K562 (cell line): ENCODE results near the gene VWA2. TPM values are rescaled to one million over a fixed set of nuclear protein-coding genes. Genes with fewer than 3 reads are reported as not detected.

ENCODE experiments used
- ATAC-seq: fragments of 200-7000 bp; cut with Tn5 transposase; 3 replicates; pipeline ENCODE4 v1.9.1; 2020; ENCODE audit warnings: moderate library complexity
- BruUV-seq: library from RNA; stranded (reverse); fragments of 400-500 nt; replicated peaks from 2 replicates; lab custom pipeline; 2021; lab: Mats Ljungman, UMichigan
- CTCF ChIA-PET: fragments of 300-600 bp; formaldehyde crosslinking; extraction: SDS; loops from one replicate; lab custom pipeline; 2021; ENCODE audit warnings: low intra/inter-chr PET ratio; lab: Yijun Ruan, JAX
- POLR2A ChIA-PET: fragments of 300-600, 350-650 bp; sonication (Branson Sonifier 250); formaldehyde crosslinking; extraction: SDS; loops from one replicate; lab custom pipeline; 2021; ENCODE audit warnings: antibody characterized with exemption, inconsistent platforms; lab: Yijun Ruan, JAX
- DNase-seq, 4 experiments: peaks; one replicate each; pipeline versions ENCODE4 v3.0.0 to v3.0.0-alpha.2; 2011 to 2018; ENCODE audit warnings: low spot score in 3 of 4, mixed read lengths in 3 of 4; ENCODE audit errors: extremely low read depth in 1 of 4
- FAIRE-seq: peaks from 2 replicates; lab custom pipeline; 2011; peaks lifted over from hg19 to GRCh38; lab: Jason Lieb, UNC
- H2AFZ ChIP-seq: 2 replicates; pipeline ENCODE4 v1.6.0; 2011; ENCODE audit warnings: low read depth, low read length, control low read depth, inconsistent platforms
- H3K27ac ChIP-seq: fragments of 200-600 bp; 3 replicates; pipeline ENCODE4 v1.8.0; 2011; ENCODE audit warnings: low read depth, mild to moderate bottlenecking, control low read depth, inconsistent platforms, low read length, moderate library complexity, mixed read lengths; ENCODE audit errors: extremely low read depth
- H3K27me3 ChIP-seq, 2 experiments: fragments of 300-600 bp in 1 of 2; 2 replicates in 1 of 2; 3 replicates in 1 of 2; pipeline versions ENCODE4 v1.6.0 to v1.8.0; 2011; ENCODE audit warnings: inconsistent platforms in 2 of 2, low read length in 2 of 2, mild to moderate bottlenecking in 1 of 2, mixed read lengths in 1 of 2, moderate library complexity in 1 of 2; ENCODE audit not compliant: control insufficient read depth in 2 of 2, insufficient read depth in 2 of 2
- H3K36me3 ChIP-seq: fragments of 300-600 bp; 3 replicates; pipeline ENCODE4 v1.8.0; 2011; ENCODE audit warnings: mild to moderate bottlenecking, low read length, inconsistent platforms; ENCODE audit not compliant: control insufficient read depth, insufficient read depth
- H3K4me1 ChIP-seq, 2 experiments: fragments of 200-600 bp in 1 of 2; replicated peaks in 1 of 2; 2 replicates in 1 of 2; 3 replicates in 1 of 2; pipeline versions ENCODE4 v1.5.1 to v1.8.0; 2011; ENCODE audit warnings: inconsistent platforms in 2 of 2, low read length in 2 of 2, mild to moderate bottlenecking in 1 of 2, mixed read lengths in 1 of 2, moderate library complexity in 1 of 2; ENCODE audit not compliant: control insufficient read depth in 2 of 2, insufficient read depth in 2 of 2
- H3K4me2 ChIP-seq: 2 replicates; pipeline ENCODE4 v1.6.1; 2011; ENCODE audit warnings: low read length, control low read depth, inconsistent platforms, mixed read lengths; ENCODE audit not compliant: insufficient read depth
- H3K4me3 ChIP-seq: fragments of 200-600 bp; sonication (generic), shearing (Covaris generic); 2 replicates; pipeline ENCODE4 v1.5.1; 2016; ENCODE audit warnings: control low read depth, inconsistent platforms
- H3K79me2 ChIP-seq: fragments of 200-600 bp; 3 replicates; pipeline ENCODE4 v1.8.0; 2011; ENCODE audit warnings: low read length, inconsistent platforms; ENCODE audit not compliant: control insufficient read depth, insufficient read depth
- H3K9ac ChIP-seq, 2 experiments: 2 replicates each; pipeline versions ENCODE4 v1.6.0 to v1.6.1; 2011; ENCODE audit warnings: low read depth in 2 of 2, low read length in 2 of 2, control low read depth in 1 of 2, inconsistent platforms in 1 of 2, mild to moderate bottlenecking in 1 of 2, mixed read lengths in 1 of 2; ENCODE audit not compliant: insufficient read depth in 1 of 2
- H3K9me1 ChIP-seq: one replicate; pipeline ENCODE4 v1.6.0; 2011; ENCODE audit warnings: inconsistent platforms, mild to moderate bottlenecking, low read length, moderate library complexity; ENCODE audit not compliant: control insufficient read depth, insufficient read depth
- H3K9me3 ChIP-seq: replicated peaks from 2 replicates; pipeline ENCODE4 v1.5.1; 2011; ENCODE audit warnings: low read depth, low read length, inconsistent platforms; ENCODE audit not compliant: control insufficient read depth, insufficient read depth
- H4K20me1 ChIP-seq: replicated peaks from 2 replicates; pipeline ENCODE4 v1.6.1; 2011; ENCODE audit warnings: low read length, inconsistent platforms, mixed read lengths; ENCODE audit not compliant: control insufficient read depth, insufficient read depth
- FOXA3 ChIP-seq, 2 experiments: fragments of 450-650 bp in 1 of 2; sonication (generic) in 1 of 2; formaldehyde crosslinking; IDR thresholded peaks in 1 of 2; conservative IDR thresholded peaks in 1 of 2; 2 replicates each; pipeline versions ENCODE4 v1.4.0 to v1.8.0; 2020 to 2022; ENCODE audit warnings: mild to moderate bottlenecking in 2 of 2, missing genetic modification reagents in 1 of 2
- FOXP1 ChIP-seq: sonication (generic); formaldehyde crosslinking; IDR thresholded peaks from 2 replicates; pipeline ENCODE4 v1.8.0; 2022; ENCODE audit warnings: mild to moderate bottlenecking, missing genetic modification reagents
- HIVEP1 ChIP-seq: fragments of 250-450 bp; sonication (Bioruptor Pico); IDR thresholded peaks from 2 replicates; pipeline ENCODE4 v1.4.0; 2020; ENCODE audit warnings: mild to moderate bottlenecking
- HMGN3 ChIP-seq: IDR thresholded peaks from 2 replicates; pipeline ENCODE4 v1.6.1; 2011; ENCODE audit warnings: borderline replicate concordance, low read depth, mild to moderate bottlenecking, mixed read lengths, low read length; ENCODE audit not compliant: insufficient read length; ENCODE audit errors: extremely low read depth
- IRF2 ChIP-seq: sonication (generic); formaldehyde crosslinking; IDR thresholded peaks from 2 replicates; pipeline ENCODE4 v1.8.1; 2022; ENCODE audit warnings: mild to moderate bottlenecking, missing genetic modification reagents
- KAT2B ChIP-seq: IDR thresholded peaks from one replicate; pipeline ENCODE4 v1.6.1; 2012; ENCODE audit warnings: low read depth, mild to moderate bottlenecking, control low read depth, inconsistent platforms, low read length, moderate library complexity
- POLR2G ChIP-seq: fragments of 200-400 bp; formaldehyde crosslinking; IDR thresholded peaks from 2 replicates; pipeline ENCODE4 v1.6.1; 2017; ENCODE audit warnings: low read depth, mild to moderate bottlenecking, antibody characterized with exemption, low read length, moderate library complexity
- SMARCE1 ChIP-seq: fragments of 450-650 bp; IDR thresholded peaks from 2 replicates; pipeline ENCODE4 v1.7.1; 2016; ENCODE audit warnings: mild to moderate bottlenecking
- ZNF121 ChIP-seq: sonication (generic); formaldehyde crosslinking; conservative IDR thresholded peaks from 2 replicates; pipeline ENCODE4 v1.8.0; 2022; ENCODE audit warnings: missing genetic modification reagents
- ZNF316 ChIP-seq: fragments of 450-650 bp; IDR thresholded peaks from 2 replicates; pipeline ENCODE4 v1.6.1; 2016
- WGBS: fragments of 100-300 bp; shearing (Covaris generic); methylation state at CpG from one replicate; pipeline ENCODE4 v1.1.6; 2016; ENCODE audit warnings: low coverage, mixed read lengths; ENCODE audit not compliant: insufficient coverage; ENCODE audit errors: missing lambda C conversion rate; 5-methylcytosine and 5-hydroxymethylcytosine counted together
- in situ Hi-C: fragments of 300-500 bp; cut with MboI; formaldehyde crosslinking; loops from 4 replicates; pipeline ENCODE4 v1.15.0; 2018; ENCODE audit warnings: inconsistent platforms, mixed read lengths
- intact Hi-C: fragments of 100-400 bp; cut with micrococcal nuclease; formaldehyde crosslinking; loops from 2 replicates; pipeline ENCODE4 v1.14.2; 2022
- polyA plus RNA-seq, 8 experiments: library from polyadenylated mRNA; depleted of rRNA in 4 of 8; stranded (reverse) in 5 of 8; unstranded in 3 of 8; fragments of >200 nt; fragmentation: Nextera tagmentation in 2 of 8; fragmentation: Illumina TruSeq in 1 of 8; extraction: Ambion mirVana in 2 of 8; extraction: Trizol in 1 of 8; gene quantifications; 2 replicates each; pipeline versions ENCODE4 v1.2.1 to v1.2.3, GENCODE V29; 2011 to 2014; ENCODE audit warnings: inconsistent platforms in 1 of 8, missing spikeins in 1 of 8
- total RNA-seq, 7 experiments: library from RNA; depleted of rRNA in 6 of 7; stranded (reverse); fragments of >200 nt in 6 of 7; fragmentation: Illumina TruSeq in 2 of 7; extraction: Trizol in 2 of 7; gene quantifications; 2 replicates each; pipeline versions ENCODE4 v1.2.1 to v1.2.3, GENCODE V29; 2011 to 2021; ENCODE audit warnings: low replicate concordance in 1 of 7
- TF ChIP-seq, protein P1 (sequence below): sonication (generic); formaldehyde crosslinking; IDR thresholded peaks from 2 replicates; pipeline ENCODE4 v1.8.1; 2022; ENCODE audit warnings: missing genetic modification reagents
- TF ChIP-seq, protein P2 (sequence below): fragments of 250-450 bp; sonication (Bioruptor Pico); IDR thresholded peaks from 2 replicates; pipeline ENCODE4 v1.5.0; 2021
- TF ChIP-seq, protein P3 (sequence below): sonication (generic); formaldehyde crosslinking; IDR thresholded peaks from 2 replicates; pipeline ENCODE4 v1.8.0; 2022; ENCODE audit warnings: mild to moderate bottlenecking, low read depth, missing genetic modification reagents
- TF ChIP-seq, protein P4 (sequence below): sonication (generic); formaldehyde crosslinking; IDR thresholded peaks from 2 replicates; pipeline ENCODE4 v1.4.0; 2020; ENCODE audit warnings: mild to moderate bottlenecking, missing genetic modification reagents

VWA2 gene
- total and polyA plus RNA-seq, 9 of the 15 experiments (the other 6 are each of a cell fraction or from before 2014, with no cell fraction given), result not detected

DNA sequence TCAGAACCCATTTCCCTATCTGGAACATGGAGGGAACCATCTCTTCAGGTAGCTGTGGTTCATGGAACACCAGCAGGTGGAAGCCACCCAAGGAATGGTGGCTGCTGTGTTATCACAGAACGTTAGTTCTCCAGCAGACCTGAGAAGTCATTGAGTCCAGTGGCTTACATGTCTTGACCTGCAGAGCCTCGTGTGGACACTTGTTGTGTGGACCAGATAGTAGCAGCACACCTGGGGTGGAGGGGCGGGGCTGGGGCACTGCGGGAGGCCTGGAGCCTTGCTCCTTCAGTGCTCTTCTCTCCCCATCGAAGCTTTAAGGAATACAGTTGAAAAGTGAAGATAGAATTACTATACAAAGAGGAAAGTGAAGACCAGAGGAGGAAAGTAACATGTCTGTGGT, 42.4 kb downstream of the VWA2 start (continued):
- TF ChIP-seq HMGN3 (no peak), ZNF316 (no peak), FOXP1 (CRISPR knock-in tag) (no peak), KAT2B (no peak), IRF2 (CRISPR knock-in tag) (no peak)
- TF ChIP-seq, protein P1, sequence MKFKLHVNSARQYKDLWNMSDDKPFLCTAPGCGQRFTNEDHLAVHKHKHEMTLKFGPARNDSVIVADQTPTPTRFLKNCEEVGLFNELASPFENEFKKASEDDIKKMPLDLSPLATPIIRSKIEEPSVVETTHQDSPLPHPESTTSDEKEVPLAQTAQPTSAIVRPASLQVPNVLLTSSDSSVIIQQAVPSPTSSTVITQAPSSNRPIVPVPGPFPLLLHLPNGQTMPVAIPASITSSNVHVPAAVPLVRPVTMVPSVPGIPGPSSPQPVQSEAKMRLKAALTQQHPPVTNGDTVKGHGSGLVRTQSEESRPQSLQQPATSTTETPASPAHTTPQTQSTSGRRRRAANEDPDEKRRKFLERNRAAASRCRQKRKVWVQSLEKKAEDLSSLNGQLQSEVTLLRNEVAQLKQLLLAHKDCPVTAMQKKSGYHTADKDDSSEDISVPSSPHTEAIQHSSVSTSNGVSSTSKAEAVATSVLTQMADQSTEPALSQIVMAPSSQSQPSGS (CRISPR knock-in tag), result no peak

DNA sequence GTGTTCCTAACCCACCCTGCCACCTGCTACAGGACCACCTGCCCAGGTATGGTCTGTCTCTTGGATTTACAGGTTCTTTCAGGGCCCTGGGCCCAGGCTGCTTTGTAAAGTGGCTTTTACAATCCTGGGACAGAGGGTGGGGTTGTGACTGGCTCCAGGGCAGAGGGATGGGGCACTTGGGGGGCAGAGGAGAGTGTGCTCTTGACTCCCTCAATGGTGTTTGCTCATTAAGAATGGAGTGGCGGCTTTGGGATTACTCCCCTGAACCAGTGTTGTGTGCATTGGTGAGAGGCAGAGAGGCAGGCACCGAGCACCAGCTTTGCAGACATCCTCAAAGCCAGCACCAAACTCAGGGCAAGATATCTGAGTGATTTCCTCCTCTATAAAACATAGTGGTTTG, 43.5 kb downstream of the VWA2 start:
- in situ Hi-C loops, result no loop called here

More for the DNA sequence above, 43.5 kb downstream of the VWA2 start:
- Histone ChIP-seq H3K4me3 (no peak overlapping the region), H3K4me1 (peaks cover 0 to 6% of the 10 kb centered on the region in 2 experiments; a peak in 2 of 5 replicates), H3K9ac (no peak overlapping the region), H3K27ac (no peak overlapping the region), H2AFZ (no peak overlapping the region), H3K36me3 (no peaks in the 10 kb centered on the region), H4K20me1 (no peaks in the 10 kb centered on the region), H3K79me2 (no peaks in the 10 kb centered on the region), H3K9me1 (no peaks in the 10 kb centered on the region), H3K27me3 (peaks cover 0 to 35% of the 10 kb centered on the region in 2 experiments; a peak in 3 of 5 replicates)
- ChIA-PET CTCF (no interaction called here), POLR2A (no interaction called here)
- no peak for DNase-seq
- FAIRE-seq, result no peak
- TF ChIP-seq, protein P2, sequence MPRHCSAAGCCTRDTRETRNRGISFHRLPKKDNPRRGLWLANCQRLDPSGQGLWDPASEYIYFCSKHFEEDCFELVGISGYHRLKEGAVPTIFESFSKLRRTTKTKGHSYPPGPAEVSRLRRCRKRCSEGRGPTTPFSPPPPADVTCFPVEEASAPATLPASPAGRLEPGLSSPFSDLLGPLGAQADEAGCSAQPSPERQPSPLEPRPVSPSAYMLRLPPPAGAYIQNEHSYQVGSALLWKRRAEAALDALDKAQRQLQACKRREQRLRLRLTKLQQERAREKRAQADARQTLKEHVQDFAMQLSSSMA, result no peak
- TF ChIP-seq POLR2G, result no peak
- no peak for TF ChIP-seq SMARCE1
- TF ChIP-seq, protein P3, sequence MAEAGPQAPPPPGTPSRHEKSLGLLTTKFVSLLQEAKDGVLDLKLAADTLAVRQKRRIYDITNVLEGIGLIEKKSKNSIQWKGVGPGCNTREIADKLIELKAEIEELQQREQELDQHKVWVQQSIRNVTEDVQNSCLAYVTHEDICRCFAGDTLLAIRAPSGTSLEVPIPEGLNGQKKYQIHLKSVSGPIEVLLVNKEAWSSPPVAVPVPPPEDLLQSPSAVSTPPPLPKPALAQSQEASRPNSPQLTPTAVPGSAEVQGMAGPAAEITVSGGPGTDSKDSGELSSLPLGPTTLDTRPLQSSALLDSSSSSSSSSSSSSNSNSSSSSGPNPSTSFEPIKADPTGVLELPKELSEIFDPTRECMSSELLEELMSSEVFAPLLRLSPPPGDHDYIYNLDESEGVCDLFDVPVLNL (CRISPR knock-in tag), result no peak
- TF ChIP-seq ZNF121 (CRISPR knock-in tag), result no peak
- TF ChIP-seq HIVEP1 (CRISPR knock-in tag), result no peak
- no peak for TF ChIP-seq FOXA3 (CRISPR knock-in tag; conservative IDR thresholded peaks at IDR 0.05 in 1 of 2, IDR thresholded peaks at IDR 0.05 in 1 of 2)
- TF ChIP-seq, protein P4, sequence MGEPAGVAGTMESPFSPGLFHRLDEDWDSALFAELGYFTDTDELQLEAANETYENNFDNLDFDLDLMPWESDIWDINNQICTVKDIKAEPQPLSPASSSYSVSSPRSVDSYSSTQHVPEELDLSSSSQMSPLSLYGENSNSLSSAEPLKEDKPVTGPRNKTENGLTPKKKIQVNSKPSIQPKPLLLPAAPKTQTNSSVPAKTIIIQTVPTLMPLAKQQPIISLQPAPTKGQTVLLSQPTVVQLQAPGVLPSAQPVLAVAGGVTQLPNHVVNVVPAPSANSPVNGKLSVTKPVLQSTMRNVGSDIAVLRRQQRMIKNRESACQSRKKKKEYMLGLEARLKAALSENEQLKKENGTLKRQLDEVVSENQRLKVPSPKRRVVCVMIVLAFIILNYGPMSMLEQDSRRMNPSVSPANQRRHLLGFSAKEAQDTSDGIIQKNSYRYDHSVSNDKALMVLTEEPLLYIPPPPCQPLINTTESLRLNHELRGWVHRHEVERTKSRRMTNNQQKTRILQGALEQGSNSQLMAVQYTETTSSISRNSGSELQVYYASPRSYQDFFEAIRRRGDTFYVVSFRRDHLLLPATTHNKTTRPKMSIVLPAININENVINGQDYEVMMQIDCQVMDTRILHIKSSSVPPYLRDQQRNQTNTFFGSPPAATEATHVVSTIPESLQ (CRISPR knock-in tag), result no peak
- TF ChIP-seq, all 486 proteins: peak for 0
- BruUV-seq, result no TSS peak
- ATAC-seq, result no peak
- no peaks in the 10 kb centered on the region for H3K9me3 ChIP-seq
- intact Hi-C loops, result no loop called here
- WGBS, result no CpG with 5 or more reads among the region's 2 CpGs
- H3K4me2 ChIP-seq, result no peak overlapping the region
